GM19193 (cell line): ENCODE data around the gene TCAIM.

ENCODE experiments used
- POLR2A ChIP-seq: IDR thresholded peaks from 4 replicates; pipeline ENCODE4 v1.6.1; 2011; ENCODE audit not compliant: insufficient read depth, insufficient read length; ENCODE audit errors: extremely low read depth

Gene TCAIM

DNA sequence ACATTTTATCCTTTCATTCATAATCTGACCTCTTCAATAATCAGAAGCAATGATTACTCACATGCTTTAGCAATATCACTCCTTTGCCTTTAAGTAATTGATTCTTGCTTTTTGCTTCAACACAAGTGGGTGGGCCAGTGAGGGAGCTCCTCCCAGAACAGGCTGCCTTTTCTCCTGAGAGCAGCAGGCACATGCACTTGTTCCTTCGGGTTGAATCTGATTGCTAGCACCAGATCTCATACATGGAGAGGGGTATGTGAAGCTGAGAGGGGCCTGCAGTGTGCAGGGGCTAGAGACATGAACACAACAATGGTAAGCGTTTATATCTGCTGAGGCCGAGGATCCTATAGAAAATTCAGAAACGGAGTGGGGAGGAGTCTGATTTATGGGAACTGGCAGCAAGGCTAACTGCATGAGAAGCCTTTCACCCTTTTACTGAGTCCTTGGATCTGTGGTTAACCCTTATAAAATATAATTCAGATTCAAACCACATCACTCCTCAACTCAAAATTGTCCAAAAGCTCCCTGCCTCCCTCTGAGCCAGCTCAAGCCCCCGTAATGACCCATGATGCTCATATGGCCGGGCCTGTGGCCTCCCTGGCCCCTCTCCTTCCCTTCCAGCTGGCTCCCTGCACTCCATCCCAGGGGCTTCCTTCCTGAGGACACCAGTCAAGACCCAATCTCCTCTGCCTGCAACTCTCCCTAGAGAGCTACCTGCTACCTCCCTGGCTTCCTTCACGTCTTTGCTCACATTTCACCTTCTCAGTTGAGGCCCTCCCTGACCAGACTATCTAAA is 106.5 kb downstream of the TCAIM start:
- TF ChIP-seq POLR2A = no peak

DNA sequence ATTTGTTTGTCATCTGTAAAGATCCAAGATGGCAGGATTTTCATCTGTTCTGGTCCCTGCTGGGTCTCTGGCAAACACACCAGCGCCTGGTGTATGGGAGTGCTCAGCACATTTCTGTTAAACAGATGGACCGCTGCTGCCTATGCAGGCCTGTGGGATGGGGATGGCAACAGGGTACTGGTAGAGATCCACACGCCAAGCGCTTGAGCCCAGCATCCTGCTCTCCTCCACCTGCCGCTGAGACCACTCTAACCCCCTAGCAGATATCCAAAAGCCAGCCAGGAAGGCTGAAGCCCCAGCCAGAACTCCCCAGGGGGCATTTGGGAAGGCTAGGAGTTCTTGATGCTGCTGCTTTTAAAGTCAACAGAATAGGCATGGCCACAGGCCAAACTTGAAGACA is 107.2 kb downstream of the TCAIM start:
- TF ChIP-seq POLR2A = no peak

- no peak for TF ChIP-seq POLR2A
Observed at GRCh38 chr3:44446929-44447328, 108.4 kb downstream of the TCAIM start.

DNA sequence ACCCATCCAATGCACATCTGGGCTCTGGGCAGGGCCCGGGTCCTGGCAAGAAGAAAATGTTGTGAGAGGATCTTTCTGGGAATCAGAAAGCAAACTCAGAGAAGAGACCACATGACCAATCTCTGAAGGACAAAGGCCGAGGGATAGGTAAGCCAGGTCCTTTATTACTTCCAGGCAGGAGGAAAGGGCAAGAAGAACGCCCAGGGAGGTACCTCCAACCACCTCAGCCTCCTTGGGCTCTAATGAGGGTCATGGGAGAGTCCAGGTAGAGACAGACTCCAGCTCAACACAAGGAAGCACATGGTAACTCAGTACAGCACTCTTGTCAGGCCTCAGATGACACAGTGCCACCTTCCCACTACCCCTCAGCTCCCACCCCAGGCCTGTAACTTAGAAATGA is 112.9 kb downstream of the TCAIM start:
- TF ChIP-seq POLR2A = no peak

GRCh38 chr3:44454258-44454657 is 115.7 kb downstream of the TCAIM start:
- TF ChIP-seq POLR2A = no peak

DNA sequence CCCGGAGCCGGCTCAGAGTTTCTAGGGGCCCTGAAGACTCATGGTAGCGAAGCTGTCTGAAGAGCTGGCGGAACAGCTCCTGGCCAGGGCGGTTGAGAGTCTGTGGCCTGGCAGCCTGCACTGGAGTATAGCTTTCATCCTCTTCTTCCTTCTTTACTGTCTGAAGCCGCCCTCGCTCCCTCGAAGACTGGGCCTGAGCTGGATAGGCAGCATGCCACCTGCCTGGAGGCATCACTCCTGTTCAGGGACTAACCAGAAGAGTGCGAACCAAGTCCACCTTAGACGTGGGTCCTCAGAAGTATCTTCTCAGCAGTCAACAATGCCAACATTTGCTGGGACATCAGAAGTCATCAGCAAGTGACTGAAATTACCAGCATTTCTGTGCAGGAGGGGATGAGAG is 116.8 kb downstream of the TCAIM start:
- no peak for TF ChIP-seq POLR2A
